Jurkat, Clone E6-1 (cell line): ENCODE results near the gene BOC.

ENCODE experiments used
- DNase-seq: peaks from one replicate; pipeline ENCODE4 v3.0.0-alpha.2; 2011; ENCODE audit warnings: low read depth, low spot score
- H3K4me3 ChIP-seq: 2 replicates; pipeline ENCODE4 v1.5.1; 2011; ENCODE audit warnings: mild to moderate bottlenecking, low read length, control low read depth, moderate library complexity

BOC gene

GRCh38 chr3:113218681-113219045 is 7.3 kb downstream of the BOC start:
- DNase-seq, result no peak
- no peak overlapping the region for H3K4me3 ChIP-seq

- H3K4me3 ChIP-seq, result no peak overlapping the region
- DNase-seq, result peak; percentile 44
Observed at GRCh38 chr3:113219605-113220300, 8.4 kb downstream of the BOC start.

GRCh38 chr3:113220721-113221120 is 9.4 kb downstream of the BOC start:
- no peak for DNase-seq
- no peak overlapping the region for H3K4me3 ChIP-seq

DNA sequence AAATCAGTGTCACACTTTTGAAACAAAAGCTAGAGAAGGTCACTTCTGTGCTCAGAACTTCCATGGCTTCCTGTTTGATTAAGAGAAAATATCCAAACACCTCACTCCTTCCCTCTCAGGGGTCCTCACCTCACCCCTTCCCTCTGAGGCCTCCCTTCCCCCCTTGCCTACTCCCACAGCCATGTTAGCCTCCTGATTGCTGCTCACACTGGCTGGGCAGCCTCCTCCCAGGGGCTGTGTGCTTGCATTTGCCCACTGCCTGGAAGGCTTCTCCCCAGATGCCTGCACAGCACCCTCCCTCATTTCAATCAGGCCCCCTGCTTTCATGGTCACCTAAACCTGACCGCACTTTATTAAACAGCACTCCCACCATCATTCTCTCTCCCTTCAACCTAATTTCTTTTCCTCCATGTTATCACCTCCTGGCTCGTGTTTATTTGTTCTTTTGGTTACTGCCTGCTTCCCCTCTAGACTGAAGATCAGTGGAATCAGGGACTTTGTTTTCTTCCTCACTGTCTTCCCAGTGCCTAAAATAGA is 10.4 kb downstream of the BOC start:
- DNase-seq, result no peak
- no peak overlapping the region for H3K4me3 ChIP-seq

DNA sequence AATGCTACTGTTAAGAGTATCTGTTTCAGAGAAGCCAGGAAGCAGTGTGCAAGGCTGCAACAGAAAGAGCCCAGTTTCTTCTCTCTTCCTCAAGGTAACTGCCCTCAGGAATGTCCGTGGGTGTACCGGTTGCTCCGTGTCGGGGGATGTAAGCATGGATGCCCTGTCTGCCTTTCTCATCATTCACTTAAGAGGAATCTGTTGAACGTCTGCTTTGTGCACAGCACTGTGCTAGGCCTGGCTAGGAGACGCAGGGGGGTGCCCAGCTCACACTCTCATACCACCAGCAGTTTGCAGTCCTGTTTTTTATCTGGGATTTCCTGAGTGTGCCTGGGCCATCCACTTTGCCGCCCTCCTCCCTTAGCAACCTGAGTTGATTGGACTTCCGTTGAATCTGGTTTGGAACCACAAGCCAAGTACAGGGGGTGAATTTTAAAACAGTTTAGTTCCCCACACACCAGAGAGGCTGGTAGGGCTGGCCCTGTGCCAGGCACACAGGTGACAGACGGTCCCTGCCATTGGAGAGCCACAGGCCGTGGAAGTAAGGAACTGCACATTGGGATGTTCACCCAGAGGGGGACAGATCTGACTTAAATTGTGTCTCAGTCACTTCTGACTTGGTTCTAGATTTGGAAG is 11.2 kb downstream of the BOC start:
- no peak overlapping the region for H3K4me3 ChIP-seq
- DNase-seq, result peak; percentile 82

- no peak overlapping the region for H3K4me3 ChIP-seq
- DNase-seq, result no peak
Observed at GRCh38 chr3:113223475-113224281, 12.3 kb downstream of the BOC start.

GRCh38 chr3:113225286-113225685 is 13.9 kb downstream of the BOC start:
- DNase-seq, result no peak
- no peak overlapping the region for H3K4me3 ChIP-seq

DNA sequence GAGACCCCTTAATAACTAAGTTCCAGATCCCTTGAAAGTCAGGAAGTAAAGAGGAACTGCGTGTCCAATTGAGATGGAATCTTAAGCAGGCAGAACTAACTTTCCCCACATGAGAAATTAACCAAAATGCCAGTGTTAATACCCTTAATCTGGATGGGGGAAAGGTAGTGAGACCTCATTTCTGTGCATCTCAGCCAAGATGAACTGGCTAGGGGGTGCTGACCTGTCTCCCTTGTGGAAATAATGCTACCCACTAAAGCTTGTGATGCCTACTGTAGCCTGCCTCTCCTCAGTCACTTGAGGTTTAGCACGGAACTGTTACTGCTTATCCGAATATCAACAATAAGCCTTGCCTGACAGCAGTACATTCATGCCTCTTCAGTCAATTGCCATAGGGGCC is 15.1 kb downstream of the BOC start:
- H3K4me3 ChIP-seq, result no peak overlapping the region
- no peak for DNase-seq

DNA sequence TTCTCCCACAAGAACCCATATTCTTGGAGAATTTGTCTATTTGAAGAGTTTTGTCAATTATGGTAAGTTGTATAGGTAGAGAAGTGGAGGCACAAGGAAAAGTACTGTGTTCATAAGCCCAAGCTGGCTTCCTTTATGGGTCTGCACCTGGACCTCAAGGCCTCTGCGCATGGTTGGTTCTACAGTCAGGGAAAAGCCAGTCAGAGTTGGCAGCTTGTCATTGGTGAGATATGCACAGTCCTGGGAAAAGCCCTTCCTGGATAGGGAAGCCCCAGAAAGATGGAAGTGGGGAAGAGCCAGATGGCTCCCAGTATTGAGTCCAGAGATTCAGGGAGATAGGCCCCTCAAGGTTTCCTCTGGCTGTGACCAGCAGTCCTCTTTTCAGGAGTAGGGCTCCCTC is 15.8 kb downstream of the BOC start:
- H3K4me3 ChIP-seq, result no peak overlapping the region
- DNase-seq, result no peak

- no peak overlapping the region for H3K4me3 ChIP-seq
- no peak for DNase-seq
Observed at GRCh38 chr3:113228498-113229286, 17.3 kb downstream of the BOC start.

- no peak overlapping the region for H3K4me3 ChIP-seq
- DNase-seq, result no peak
Observed at GRCh38 chr3:113231391-113231790, 20.0 kb downstream of the BOC start.

GRCh38 chr3:113231827-113232253 is 20.5 kb downstream of the BOC start:
- no peak for DNase-seq
- no peak overlapping the region for H3K4me3 ChIP-seq

DNA sequence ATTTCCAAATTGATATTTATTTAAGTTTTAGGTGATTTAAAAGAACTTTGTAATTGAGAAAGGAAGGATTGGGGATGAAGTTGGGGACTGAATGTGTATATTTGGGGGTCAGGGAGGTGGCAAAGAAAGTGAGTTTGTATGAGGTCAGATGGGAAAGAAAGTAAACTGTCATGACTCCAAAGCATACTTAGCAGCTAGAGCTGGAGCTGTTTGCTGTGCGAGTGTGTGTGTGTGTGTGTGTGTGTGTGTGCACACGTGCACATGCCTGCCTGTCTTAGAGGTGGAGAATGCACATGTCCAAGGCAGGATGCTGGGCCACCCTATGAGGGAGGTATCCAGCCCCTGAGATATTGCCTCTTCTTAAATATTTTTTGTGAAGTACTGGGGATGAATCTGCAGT is 21.0 kb downstream of the BOC start:
- no peak overlapping the region for H3K4me3 ChIP-seq
- no peak for DNase-seq

DNA sequence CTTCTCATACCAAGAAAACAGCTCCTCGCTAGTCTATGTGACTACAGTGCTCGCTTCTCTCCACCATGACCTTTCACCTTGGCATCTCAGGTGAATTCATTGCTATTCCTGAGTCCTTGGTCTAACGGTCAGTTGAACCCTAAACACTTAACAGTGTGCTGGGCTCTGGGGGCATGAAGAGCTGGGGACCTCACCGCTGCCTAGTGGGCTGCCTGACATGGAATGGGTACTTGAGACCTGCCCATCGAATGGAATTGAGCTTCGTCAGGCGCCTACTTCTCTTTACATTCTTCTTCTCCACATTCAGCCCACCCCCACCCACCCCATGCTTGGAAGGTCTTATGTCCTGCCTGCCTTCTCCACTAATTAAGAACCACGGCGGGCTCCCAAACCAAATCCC is 22.1 kb downstream of the BOC start:
- no peak for DNase-seq
- no peak overlapping the region for H3K4me3 ChIP-seq

DNA sequence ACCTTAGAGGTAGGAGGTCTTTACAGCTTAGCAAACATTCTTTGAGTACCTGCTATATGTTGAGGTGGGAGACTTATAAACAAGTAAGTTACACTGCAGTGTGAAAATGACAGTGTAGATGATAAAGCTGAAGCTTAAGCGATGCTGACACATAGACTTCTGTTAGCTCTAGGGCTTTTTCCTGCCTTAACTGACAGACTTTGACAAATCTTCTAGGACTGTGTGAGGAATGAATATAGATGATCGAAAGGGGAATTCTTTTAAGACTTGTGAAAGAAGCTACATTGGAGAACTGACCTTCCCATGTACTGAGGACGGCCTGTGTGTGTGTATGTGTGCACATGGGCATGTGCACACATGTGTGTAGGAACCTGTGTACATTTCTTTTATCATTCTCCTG is 22.7 kb downstream of the BOC start:
- no peak for DNase-seq
- no peak overlapping the region for H3K4me3 ChIP-seq

DNA sequence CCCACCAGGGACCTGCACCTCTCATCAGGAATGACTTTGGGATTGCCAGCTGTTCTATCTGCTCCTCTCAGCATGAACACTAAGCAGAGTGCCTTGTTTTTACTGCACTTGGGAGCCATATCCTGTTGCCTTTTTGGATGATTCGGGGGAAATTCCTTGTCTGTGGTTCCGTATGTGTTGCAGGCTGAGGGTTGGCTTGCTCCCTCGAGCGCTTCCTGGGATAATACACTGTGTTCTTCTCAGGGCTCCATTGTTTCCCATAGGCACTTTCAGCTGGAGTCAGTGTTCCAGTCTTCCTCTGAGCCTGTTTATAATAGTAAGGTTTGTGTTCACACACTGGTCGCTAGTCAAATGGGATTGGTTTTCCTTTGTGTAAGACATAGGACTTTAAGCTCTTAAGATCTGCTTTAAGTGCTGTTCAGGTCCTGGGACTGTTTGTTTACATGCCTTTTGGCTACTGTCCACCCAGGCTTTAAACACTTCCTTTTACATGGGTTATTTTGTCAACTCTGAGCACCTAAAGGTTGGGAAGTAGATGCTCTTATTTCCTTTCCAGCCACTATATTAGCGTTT is 23.4 kb downstream of the BOC start:
- H3K4me3 ChIP-seq, result no peak overlapping the region
- DNase-seq, result no peak

DNA sequence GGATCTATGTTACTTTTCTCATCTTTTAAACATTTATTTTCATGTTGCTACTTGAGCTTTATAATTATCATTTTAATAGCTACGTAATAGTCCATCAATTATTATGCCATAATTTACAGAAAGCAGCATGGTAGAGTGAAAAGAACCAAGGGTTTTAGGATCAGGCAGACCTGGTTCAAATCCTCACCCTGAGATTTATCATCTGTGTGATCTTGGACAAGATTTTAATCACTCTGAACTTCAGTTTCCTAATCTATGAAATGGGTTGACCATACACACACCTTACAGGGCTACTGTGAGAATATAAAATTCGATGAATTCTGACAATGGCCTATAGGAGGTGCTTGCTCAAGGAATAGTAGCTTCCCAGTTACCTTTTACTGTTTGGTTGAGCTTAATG is 27.1 kb downstream of the BOC start:
- H3K4me3 ChIP-seq, result no peak overlapping the region
- no peak for DNase-seq

- no peak for DNase-seq
Observed at GRCh38 chr3:113240841-113241240, 29.5 kb downstream of the BOC start.

More at GRCh38 chr3:113240841-113241240, 29.5 kb downstream of the BOC start:
- H3K4me3 ChIP-seq, result no peak overlapping the region
